Right ventricle myocardium inferior (tissue), 1 donor: ENCODE data around the gene CCDC106. TPM values are rescaled to one million over a fixed set of nuclear protein-coding genes. Genes with fewer than 3 reads are reported as not detected.

ENCODE experiments used
- ATAC-seq: fragments of 200-7000 bp; cut with Tn5 transposase; one replicate; pipeline ENCODE4 v1.9.1; 2020; ENCODE audit warnings: mild to moderate bottlenecking, moderate library complexity
- DNase-seq: peaks from one replicate; pipeline ENCODE4 v3.0.0; 2021; ENCODE audit errors: missing footprints
- intact Hi-C: fragments of 100-400 bp; cut with DNase I; formaldehyde crosslinking; loops from one replicate; pipeline ENCODE4 v1.11.0; 2022
- total RNA-seq: library from RNA; stranded (reverse); fragmentation: NEBNext Ultra II Directional; extraction: Animal tissue kit (Norgen Biotek cat#: 25700); gene quantifications from one replicate; pipeline ENCODE4 v1.2.1, GENCODE V29; 2021
- donor health status: DM: no; HTN: yes; CAD: no; lungs with severe emphysema.

CCDC106 gene
- total RNA-seq, 1 donor from 2014 or later: 17.4 TPM

- DNase-seq: no peak
- intact Hi-C loops: no loop called here
These were observed 26.4 kb downstream of the CCDC106 start for GRCh38 chr19:55674459-55674840.

DNA sequence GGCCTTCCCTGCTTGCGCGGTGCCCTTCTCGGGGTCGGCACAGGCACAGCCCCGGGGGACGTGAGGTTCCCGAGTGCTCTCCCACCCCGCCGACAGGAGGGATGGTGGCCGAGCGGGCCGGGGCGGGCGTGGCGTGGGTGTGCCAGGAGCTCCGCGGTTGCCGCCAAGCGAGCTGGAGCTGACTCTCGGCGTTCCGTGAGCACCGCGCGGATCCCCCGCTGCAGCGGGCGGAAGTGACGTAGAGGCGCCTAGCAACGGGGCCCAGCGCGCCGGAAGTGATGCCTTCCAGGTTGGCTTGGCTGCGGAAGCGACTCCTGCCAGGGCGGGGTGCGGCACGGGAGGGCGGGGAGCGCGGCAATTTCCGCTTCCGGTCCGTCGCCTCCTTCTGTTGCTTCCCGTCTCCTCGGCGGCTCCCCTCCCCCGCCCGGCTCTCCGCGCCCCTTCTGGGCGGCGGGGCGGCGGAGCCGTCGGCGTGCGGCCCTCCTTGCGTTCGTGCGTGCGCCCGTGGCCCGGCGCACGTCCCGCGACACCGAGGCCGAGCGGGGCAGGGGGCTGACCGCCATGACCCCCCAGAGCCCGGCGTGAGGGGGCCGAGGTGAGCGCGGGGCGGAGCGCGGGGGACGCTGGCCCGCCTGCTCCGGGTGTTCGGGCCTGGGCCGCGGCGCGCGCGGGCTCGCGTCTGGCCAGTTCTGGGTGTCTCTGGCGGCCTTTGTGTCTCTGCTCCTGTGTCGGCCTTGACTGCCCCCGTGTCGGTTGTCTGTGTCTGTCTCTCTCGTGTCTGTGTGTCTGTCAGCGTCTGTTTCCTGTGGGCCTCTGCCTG, 27.0 kb downstream of the CCDC106 start, which contains the start of gene EPN1:
TSS of gene EPN1 (plus strand) at position 386 of the 820 bp plus-strand sequence. CDS start 3,402 bp downstream, outside the sequence.
- peak; percentile 91 for ATAC-seq
- intact Hi-C loops: loop anchor here (1.0 kb wide), 1 partner anchor 21 kb away; no protein-coding TSS in a partner anchor
- peak; percentile 97 for DNase-seq

More at GRCh38 chr19:55674459-55674840, 26.4 kb downstream of the CCDC106 start:
- no peak for ATAC-seq

- ATAC-seq (no peak), DNase-seq (no peak)
- intact Hi-C loops: loop anchor here (1.0 kb wide), 1 partner anchor 22 kb away; no protein-coding TSS in a partner anchor
These were observed 27.8 kb downstream of the CCDC106 start for GRCh38 chr19:55675661-55676354.

DNA sequence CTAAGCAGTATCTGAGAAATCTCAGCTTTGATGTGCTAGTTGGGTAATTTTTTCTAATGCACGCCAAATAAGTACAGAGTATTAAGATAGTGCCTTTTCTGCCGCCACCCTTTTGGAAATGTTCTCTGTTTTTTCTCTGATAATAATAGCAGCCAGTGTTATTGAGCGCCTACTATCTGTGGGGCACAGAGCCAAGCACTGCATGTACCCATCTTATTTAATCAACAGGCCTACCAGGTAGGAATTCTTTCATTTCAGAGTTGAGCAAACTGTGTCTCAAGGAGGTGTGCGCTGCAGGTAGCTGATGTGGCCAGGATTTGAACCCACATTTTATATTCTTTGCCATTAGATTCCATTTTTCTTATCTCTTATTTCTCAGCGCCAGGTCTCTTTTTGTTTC, 28.4 kb downstream of the CCDC106 start:
- DNase-seq (no peak), ATAC-seq (peak; percentile 8)
- intact Hi-C loops: no loop called here

GRCh38 chr19:55676889-55677505, 29.0 kb downstream of the CCDC106 start:
- DNase-seq: no peak
- ATAC-seq: no peak
- intact Hi-C loops: no loop called here

GRCh38 chr19:55677572-55678028, 29.6 kb downstream of the CCDC106 start:
- intact Hi-C loops: no loop called here
- DNase-seq (no peak), ATAC-seq (no peak)

DNA sequence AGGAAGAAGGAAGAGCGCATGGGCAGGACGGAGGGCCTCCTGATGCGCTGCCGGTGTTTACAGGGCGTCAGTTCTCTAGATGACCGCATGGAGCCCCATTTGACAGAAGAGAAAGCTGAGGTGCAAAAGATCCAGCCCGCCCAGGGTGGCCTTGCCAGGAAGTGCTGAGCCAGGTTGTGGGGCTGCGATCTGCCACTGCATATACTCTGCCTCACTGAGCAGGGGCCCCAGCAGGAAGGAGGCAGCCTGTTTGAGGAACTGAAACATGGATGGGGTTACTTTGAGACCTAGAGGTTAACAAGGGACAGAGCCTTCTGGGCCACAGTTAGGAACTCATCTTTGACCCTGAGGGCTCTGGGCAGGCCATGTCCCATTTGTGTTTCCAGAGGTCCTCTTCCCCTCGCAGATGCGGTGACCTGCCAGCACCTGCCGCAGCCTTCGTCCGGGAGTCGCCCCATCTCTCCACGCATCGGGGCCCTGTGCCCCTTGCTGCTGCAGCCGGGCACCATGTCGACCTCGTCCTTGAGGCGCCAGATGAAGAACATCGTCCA, 30.2 kb downstream of the CCDC106 start:
- ATAC-seq (peak; percentile 12), DNase-seq (no peak)
- intact Hi-C loops: no loop called here

DNA sequence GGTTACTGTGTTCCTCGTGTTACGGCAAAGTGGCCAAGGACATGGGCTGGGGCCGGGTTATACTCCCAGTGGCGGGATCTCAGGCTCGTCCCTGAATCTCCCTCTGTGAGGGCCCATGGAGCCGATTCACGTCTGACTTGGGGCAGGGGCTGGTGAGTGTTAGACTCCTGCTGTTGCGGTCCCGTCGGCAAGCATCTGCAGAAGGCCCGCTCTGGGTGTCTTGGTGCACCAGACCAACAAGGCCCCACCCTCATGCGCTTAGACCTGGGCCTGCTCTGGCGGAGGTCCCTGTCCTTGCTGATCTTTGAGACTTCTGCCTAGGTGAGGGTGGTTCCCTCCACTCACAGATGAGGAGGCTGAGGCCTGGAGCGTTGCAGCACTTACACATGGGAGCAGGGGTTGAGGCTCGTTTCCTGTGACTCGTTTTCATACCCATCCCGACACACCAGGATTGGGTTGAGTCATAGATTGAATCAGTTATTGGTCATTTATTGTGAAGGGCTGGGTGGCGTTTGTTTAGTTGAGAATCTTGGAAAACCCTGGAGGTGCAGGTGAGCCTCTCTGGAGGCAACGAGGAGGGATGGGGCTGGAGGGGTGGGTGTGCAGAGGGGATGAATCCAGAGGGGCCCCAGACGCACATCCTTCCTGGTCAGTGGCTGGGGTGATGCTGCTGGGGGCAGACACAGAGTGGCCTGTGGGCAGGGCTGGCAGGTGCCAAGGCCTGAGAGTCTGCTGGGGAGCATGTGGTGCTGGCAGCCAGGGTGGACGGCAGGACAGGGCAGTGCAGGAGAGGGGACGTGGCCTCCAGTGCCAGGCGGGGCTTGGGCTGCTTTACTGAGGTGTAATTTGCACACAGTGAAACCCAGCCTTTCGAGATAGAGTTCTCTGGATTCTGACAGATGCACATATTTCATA, 31.6 kb downstream of the CCDC106 start:
- no peak for DNase-seq
- no peak for ATAC-seq
- intact Hi-C loops: no loop called here

DNA sequence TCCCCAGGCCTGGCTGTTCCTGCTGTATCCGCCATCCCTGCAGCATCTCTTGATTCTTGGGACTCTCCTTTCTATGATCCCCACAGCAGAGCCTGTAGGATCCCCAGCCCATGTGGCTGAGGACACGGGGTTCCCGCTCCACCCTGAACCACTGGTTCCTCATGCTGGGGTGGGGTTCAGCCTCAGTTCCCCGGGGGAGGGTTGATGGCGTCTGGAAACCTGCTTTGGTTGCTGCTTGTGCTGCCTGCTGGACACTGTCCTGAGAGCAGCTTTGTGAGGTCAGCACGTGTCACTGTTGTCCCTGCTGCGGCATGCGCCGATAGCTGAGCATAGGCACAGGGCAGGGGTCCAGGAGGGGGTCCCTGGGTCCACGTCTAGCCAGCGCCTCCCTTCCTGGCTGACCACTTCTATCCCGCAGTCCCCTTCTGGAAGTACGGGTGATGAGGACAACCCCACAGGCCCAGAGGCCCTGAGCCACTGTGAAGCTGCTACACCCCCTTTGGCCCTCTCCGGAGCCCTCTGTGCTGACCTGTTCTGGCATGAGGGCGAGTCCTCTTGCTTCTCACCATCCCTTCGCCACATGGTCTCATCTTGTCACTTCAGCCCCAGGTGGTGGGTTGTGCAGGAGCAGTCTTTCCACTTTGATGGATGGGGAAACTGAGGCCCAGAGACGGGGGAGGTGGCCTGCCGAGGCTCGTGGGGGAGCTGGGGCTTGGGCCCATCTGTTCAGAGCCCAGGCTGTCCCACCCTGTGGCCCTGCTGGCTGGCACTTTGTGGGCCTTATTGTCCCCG, 32.5 kb downstream of the CCDC106 start:
- ATAC-seq: no peak
- DNase-seq: no peak
- intact Hi-C loops: no loop called here

DNA sequence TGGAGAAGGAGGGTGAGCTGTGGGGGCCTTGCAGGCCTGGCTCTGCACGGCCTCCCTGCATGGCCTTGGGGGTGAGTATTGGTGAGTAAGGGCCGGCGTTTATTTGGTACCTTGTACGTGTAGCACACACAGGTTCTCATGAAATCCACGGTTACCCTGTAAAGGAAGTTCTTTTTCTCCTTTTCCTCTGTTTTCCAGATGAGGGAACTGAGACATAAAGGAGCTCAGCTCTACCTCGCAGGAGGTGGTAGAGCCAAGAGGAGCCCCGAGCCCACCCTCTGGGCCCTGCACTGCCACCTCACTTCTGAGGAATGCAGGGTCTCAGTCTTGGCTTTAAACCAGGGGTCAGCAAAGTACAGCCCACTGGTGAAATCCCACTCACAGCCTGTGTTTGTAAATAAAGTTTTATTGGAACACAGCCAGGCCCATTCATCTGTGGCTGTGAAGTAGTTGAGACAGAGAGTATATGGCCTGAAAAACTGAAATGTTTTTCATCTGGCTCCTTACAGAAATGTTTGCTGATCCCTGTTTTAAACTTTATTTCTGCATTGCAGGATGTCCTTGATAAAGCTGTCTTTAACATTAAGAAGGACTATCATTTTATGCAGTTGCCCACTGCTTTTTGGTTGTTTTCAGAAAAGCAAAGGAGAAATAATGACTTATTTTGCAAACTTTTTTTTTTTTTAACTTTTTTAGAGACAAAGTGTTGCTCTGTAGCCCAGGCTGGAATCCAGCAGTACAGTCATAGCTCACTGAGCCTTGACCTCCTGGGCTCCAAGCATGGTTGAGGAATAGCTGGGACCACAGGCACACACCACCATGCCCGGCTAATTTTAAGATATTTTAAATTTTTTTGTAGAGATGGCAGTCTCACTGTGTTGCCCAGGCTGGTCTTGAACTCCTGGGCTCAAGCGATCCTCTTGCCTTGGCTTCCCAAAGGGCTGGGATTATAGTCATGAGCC, 33.4 kb downstream of the CCDC106 start:
- ATAC-seq (no peak), DNase-seq (no peak)
- intact Hi-C loops: no loop called here

GRCh38 chr19:55683449-55684261, 35.6 kb downstream of the CCDC106 start:
- intact Hi-C loops: no loop called here
- DNase-seq: no peak
- ATAC-seq: no peak

DNA sequence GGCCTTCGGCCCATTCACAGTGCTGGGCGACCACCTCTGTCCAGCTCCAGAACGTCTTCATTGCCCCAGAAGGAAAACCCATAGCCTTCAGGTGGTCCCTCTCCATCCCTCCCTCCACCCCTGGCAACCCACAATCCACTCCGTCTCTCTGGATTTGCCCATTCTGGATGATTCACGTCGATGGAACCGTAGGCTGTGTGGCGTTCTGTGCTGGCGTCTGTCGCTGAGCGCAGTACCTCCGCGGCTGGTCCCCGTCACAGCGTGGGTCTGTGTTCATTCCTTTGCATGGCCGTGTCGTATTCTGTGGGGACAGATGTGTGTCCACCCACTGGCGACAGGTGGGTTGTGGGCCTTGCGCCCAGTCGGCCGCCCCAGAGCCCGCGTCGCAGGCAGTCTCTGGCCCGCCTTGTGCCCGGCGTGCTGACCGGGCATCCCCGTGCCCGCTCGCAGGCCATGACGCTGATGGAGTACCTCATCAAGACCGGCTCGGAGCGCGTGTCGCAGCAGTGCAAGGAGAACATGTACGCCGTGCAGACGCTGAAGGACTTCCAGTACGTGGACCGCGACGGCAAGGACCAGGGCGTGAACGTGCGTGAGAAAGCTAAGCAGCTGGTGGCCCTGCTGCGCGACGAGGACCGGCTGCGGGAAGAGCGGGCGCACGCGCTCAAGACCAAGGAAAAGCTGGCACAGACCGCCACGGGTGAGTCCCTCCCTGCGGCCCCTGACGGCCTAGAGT, 37.1 kb downstream of the CCDC106 start:
- DNase-seq (peak; percentile 57), ATAC-seq (no peak)
- intact Hi-C loops: no loop called here

DNA sequence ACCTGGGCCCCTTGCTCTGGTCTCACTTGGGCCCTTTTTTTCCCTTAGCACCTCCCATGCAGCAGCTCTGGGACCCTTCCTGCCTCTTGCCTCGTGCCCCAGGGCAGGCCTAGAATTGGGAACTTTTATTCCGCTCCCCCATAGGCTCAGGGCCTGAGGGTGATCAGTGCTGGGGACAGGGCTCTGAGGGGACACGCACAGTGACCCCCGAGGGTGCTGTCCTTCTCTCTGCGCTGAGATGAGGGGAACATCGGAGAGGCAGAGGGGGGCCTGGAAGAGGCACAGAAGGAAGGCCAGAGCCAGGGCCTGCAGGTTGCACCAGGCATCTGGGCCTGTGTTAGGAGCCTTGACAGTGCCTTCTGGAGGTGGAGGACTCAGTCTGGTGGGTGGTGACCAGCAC, 37.8 kb downstream of the CCDC106 start:
- no peak for ATAC-seq
- intact Hi-C loops: no loop called here
- DNase-seq: peak; percentile 44

GRCh38 chr19:55686311-55687050, 38.5 kb downstream of the CCDC106 start:
- ATAC-seq (no peak), DNase-seq (no peak)
- intact Hi-C loops: no loop called here
